Testis (tissue), 2 donors: ENCODE results near the gene KCNH2.

Source experiments
- CTCF ChIP-seq, 3 experiments: fragments of 450-650 bp in 2 of 3; fragments of 200-600 bp in 1 of 3; sonication (generic) in 1 of 3; IDR thresholded peaks; one replicate each; pipeline ENCODE4 v1.5.1; 2016 to 2019; ENCODE audit warnings: antibody characterized with exemption in 3 of 3, mild to moderate bottlenecking in 2 of 3, moderate library complexity in 1 of 3
- POLR2A ChIP-seq: fragments of 450-650 bp; IDR thresholded peaks from one replicate; pipeline ENCODE4 v1.6.1; 2017; ENCODE audit warnings: antibody characterized with exemption, mild to moderate bottlenecking, moderate library complexity

GRCh38 chr7:151007469-151007898 lies 29.4 kb upstream of the KCNH2 start:
- TF ChIP-seq CTCF (IDR thresholded peaks at IDR 0.05) (no peak), POLR2A (no peak)
